ENCODE data around the gene MAMSTR. TPM values are rescaled to one million over a fixed set of nuclear protein-coding genes. Genes with fewer than 3 reads are reported as not detected.
A peak's percentile ranks its signal among the peaks of the same experiment; 100 is the strongest.
"Not testable (repeated sequence)": the region's sequence is repeated elsewhere in the genome, so short reads cannot be mapped to it uniquely, and the experiment has no call there.

The MAMSTR gene, protein sequence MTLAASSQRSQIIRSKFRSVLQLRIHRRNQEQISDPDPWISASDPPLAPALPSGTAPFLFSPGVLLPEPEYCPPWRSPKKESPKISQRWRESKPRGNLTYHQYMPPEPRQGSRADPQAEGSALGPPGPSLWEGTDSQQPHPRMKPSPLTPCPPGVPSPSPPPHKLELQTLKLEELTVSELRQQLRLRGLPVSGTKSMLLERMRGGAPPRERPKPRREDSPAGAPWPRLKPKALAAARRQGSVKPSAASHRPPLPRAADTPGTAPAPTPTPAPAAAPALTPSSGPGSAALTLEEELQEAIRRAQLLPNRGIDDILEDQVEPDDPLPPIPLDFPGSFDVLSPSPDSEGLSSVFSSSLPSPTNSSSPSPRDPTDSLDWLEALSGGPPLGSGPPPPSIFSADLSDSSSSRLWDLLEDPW
- total RNA-seq (1 to 10 TPM in 2 of 6 donors, under 1 TPM in 4; 0.51 to 2.6 (median 0.84) TPM), polyA plus RNA-seq (1 to 10 TPM; 1.5 to 2.3 TPM)

DNA sequence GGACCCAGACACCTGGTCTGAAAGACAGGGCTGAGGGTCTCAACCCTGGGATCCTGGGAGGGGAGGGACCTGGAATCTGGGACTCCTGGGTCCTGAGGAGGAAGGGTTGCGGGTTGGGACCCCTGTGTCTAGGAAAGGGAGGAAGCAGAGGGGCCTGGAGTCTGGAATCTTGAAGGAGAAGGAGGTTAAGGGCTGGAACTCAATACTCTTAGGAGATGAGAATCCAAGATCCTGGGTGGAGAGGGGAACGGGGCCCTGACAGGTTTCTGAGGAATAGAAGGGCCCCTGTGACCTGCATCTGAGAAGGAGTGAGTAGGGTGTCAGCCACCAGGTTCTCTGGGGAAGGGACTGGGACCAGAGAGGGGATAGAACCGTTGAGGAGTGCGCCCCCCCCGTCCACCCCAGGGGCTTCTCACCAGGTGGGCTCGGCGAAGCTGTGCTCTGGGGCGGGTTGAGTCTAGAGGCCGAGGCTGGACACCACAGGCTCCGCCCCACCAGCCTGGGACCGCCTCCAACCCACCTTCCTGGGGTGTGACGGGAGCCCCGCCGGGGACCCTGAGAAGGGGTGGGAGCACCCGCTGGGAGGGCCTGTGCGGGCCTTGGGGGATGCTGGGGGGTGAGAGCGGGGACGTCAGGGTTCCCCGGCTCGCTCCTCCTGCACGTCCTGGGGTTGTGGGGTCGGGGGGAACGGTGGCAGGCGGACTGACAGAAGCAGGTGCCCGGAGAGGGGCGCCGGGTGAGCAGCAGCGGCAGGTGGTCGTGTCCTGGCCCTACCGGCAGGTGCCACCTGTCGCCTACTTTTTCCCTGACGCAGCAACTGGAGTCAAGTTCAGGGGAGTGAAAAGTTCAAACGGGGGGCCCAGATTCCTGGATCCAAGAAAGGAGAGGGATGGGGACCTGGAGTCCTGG lies at the start of gene MAMSTR:
Gene MAMSTR (minus strand): TSS at position 463 of the 909 bp plus-strand sequence. CDS start 694 bp downstream, outside the sequence.
- TF ChIP-seq, protein P1, sequence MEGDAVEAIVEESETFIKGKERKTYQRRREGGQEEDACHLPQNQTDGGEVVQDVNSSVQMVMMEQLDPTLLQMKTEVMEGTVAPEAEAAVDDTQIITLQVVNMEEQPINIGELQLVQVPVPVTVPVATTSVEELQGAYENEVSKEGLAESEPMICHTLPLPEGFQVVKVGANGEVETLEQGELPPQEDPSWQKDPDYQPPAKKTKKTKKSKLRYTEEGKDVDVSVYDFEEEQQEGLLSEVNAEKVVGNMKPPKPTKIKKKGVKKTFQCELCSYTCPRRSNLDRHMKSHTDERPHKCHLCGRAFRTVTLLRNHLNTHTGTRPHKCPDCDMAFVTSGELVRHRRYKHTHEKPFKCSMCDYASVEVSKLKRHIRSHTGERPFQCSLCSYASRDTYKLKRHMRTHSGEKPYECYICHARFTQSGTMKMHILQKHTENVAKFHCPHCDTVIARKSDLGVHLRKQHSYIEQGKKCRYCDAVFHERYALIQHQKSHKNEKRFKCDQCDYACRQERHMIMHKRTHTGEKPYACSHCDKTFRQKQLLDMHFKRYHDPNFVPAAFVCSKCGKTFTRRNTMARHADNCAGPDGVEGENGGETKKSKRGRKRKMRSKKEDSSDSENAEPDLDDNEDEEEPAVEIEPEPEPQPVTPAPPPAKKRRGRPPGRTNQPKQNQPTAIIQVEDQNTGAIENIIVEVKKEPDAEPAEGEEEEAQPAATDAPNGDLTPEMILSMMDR (IDR thresholded peaks at IDR 0.05): no peak
- no peaks in the 10 kb centered on the region for H3K36me3 ChIP-seq
- no peaks in the 10 kb centered on the region for H3K9me3 ChIP-seq
- peak within 1 kb of the TSS in 3 of 4 donors; percentile 33 to 52 (median 35) for H3K4me3 ChIP-seq
- no peak for FAIRE-seq
- H3K27me3 ChIP-seq: no peaks in the 10 kb centered on the region
- ATAC-seq: peak in 2 of 4 donors; percentile 2 to 39
- 36 to 44% methylated on average over 29 to 33 of the region's 33 CpGs for WGBS, 2 donors
- peak within 1 kb of the TSS in 3 of 4 donors; percentile 57 to 78 (median 70) for H3K27ac ChIP-seq
- H3K4me1 ChIP-seq: no peaks in the 10 kb centered on the region
- DNase-seq: peak; percentile 49 to 84 (median 69)
- intact Hi-C loops (cut with DNase I): no loop called here

DNA sequence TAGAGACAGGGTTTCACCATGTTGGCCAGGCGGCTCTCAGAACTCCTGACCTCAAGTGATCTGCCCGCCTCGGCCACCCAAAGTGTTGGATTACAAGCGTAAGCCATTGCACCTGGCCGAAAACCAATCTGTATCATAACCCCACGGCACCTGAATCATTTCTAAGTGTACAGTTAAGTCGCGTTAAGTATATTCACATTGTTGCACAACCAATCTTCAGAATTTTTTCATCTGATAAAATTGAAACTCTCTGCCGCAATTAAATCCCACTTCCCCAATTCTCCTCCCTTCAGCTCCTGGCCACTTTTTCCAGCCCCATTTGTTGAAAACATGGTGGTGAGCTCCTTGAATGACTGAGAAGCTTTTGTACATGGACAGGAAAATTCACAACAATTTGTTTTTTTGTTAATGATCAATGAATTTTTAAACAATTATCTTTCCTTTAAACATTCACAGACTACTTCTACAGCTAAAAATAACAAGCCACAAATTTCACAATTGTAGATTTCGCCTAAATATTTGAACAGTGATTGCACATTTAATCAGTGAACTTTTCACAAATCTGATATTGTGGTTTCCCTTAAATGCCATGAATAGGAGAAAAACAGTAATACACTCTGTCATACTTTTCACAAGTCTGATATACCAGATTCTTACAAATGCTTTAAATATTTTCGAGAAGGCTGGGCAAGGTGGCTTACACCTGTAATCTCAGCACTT lies 49.6 kb upstream of the MAMSTR start:
- Histone ChIP-seq H3K4me3 (no peak overlapping the region), H3K9me3 (no peaks in the 10 kb centered on the region), H3K27me3 (no peaks in the 10 kb centered on the region), H3K27ac (peak overlapping the region in 2 of 4 donors; percentile 63 to 79), H3K36me3 (no peaks in the 10 kb centered on the region), H3K4me1 (peaks cover 9 to 28% (median 21%) of the 10 kb centered on the region in 3 donors)
- DNase-seq (no peak), FAIRE-seq (no peak), ATAC-seq (peak in 3 of 4 donors; percentile 17 to 19 (median 18))
- intact Hi-C loops (cut with DNase I): no loop called here
- 39 to 47% methylated on average over 11 of the region's 11 CpGs for WGBS, 2 donors
- TF ChIP-seq, protein P1 (IDR thresholded peaks at IDR 0.05): no peak

DNA sequence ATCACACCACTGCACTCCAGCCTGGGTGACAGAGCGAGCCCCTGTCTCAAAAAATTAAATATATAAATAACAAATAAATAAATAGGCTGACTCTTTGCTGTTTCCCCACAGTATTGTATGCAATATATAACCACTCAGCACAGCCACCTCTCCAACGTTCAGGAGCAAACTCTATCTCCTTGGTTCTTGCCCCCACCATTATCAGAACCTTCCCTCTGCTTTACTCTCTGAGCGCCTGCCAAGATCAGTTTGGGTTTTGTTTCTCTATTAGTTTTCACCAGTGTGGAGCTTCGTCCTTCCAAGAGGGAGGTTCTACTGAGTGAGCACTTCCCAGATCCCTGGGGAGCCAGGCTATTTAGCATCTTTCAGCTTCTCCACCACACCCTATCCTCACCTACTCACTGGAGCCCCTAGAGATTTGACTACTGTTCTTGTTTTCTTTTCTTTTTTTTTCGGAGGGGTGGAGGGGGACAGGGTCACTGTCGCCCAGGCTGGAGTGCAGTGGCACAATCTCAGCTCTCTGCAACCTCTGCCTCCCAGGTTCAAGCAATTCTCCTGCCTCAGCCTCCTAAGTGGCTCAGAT lies 48.7 kb upstream of the MAMSTR start:
- H3K36me3 ChIP-seq; H3K27me3 ChIP-seq; intact Hi-C loops (cut with DNase I); H3K4me3 ChIP-seq; FAIRE-seq; DNase-seq; H3K9me3 ChIP-seq: not testable (repeated sequence)
- WGBS, 2 donors: 32 to 33% methylated on average over 6 of the region's 6 CpGs
- Histone ChIP-seq H3K27ac (peak overlapping the region in 2 of 4 donors; percentile 63 to 79), H3K4me1 (peaks cover 6 to 25% (median 19%) of the 10 kb centered on the region in 3 donors)
- ATAC-seq: peak in 1 of 4 donors; percentile 11

DNA sequence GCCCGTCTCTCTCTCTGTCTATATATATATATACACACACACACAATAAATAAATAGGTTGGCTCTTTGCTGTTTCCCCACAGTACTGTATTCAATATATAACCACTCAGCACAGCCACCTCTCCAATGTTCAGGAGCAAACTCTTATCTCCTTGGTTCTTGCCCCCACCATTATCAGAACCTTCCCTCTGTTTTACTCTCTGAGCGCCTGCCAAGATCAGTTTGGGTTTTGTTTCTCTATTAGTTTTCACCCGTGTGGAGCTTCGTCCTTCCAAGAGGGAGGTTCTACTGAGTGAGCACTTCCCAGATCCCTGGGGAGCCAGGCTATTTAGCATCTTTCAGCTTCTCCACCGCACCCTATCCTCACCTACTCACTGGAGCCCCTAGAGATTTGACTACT lies 46.3 kb upstream of the MAMSTR start:
- H3K36me3 ChIP-seq; FAIRE-seq; H3K27me3 ChIP-seq; H3K9me3 ChIP-seq; H3K27ac ChIP-seq; H3K4me3 ChIP-seq; DNase-seq; intact Hi-C loops (cut with DNase I): not testable (repeated sequence)
- ATAC-seq: peak in 2 of 4 donors; percentile 3 to 13
- H3K4me1 ChIP-seq: peaks cover 0 to 13% (median 11%) of the 10 kb centered on the region in 3 donors
- WGBS, 2 donors: 22 to 29% methylated on average over 5 of the region's 5 CpGs

DNA sequence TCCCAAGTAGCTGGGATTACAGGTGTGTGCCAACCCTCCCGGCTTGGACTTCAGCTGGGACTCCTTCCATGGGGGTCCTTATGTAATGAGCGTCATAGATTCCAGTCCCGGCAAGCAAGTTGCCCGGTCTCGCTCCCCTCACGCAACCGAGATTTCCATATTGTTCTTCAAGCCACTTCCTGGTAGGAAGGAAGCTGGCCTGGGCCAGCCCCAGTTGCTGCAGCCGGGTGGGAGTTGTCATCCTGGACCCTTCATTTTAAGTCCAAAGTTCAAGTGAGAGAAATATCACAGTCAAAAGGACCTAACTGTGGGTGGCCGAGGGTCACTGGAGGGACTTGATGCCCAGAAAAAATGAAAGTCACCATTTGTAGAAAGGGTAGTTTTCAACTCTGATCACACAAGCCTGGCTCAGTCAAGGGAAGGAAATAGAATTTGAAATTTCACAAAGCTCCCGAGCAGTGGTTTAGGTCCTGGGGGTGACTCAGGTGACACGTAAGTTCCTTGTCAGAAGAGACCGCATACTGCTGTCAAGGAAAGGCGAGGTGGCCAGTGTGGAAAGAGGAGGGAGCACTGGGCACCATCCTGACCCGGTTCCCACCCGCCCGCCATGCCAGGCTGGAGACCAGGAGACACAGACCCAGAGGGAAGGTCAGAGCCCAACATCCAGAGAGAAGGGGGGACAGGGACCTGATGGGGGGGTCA lies 41.1 kb upstream of the MAMSTR start:
- DNase-seq (no peak), ATAC-seq (no peak), FAIRE-seq (no peak)
- intact Hi-C loops (cut with DNase I): no loop called here
- Histone ChIP-seq H3K9me3 (no peaks in the 10 kb centered on the region), H3K36me3 (no peaks in the 10 kb centered on the region), H3K27me3 (no peaks in the 10 kb centered on the region), H3K4me1 (no peaks in the 10 kb centered on the region), H3K27ac (no peak overlapping the region), H3K4me3 (no peak overlapping the region)
- WGBS, 2 donors: 82 to 85% methylated on average over 16 of the region's 16 CpGs
- TF ChIP-seq, protein P1 (IDR thresholded peaks at IDR 0.05): no peak

All from pancreas (tissue), 10 donors.